NCI-H524 treated with DMSO at 0.1 percent for 48 hours (cell line): Measurements from ENCODE around the gene TMEM86B.
A peak's percentile ranks its signal among the peaks of the same experiment; 100 is the strongest.

ENCODE experiments used
- DNase-seq: peaks from one replicate; lab custom pipeline; 2025; lab: John Stamatoyannopoulos, UW

The TMEM86B gene

GRCh38 chr19:55228403-55229031 lies at the start of gene TMEM86B:
TSS of gene TMEM86B (minus strand) at chr19:55228763. CDS start at chr19:55228741, 22 bp downstream.
- DNase-seq, result no peak

DNA sequence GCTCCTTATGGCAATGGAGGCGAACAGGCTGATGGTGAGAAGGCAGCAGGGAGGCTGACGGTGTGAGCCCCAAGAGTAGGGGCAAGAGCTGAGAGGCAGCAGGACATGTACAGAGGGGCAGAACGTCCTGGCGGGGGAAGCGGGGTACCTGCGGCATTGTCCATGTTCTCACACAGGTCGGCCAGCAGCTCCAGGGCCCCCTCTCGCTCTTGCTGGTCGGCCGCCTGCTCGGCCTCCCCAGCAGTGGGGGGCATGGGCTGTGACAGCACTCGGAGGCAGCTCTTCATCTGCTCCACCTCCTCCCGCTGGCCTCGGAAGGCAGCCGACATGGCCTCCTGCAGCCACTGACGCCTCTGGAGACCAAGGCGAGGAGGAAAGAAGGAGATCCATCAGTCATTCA lies 48.9 kb upstream of the TMEM86B start:
- DNase-seq, result no peak

- DNase-seq, result no peak
Measured at GRCh38 chr19:55276720-55277430, 48.3 kb upstream of the TMEM86B start.

GRCh38 chr19:55275851-55276719 lies 47.5 kb upstream of the TMEM86B start:
- DNase-seq, result no peak

DNA sequence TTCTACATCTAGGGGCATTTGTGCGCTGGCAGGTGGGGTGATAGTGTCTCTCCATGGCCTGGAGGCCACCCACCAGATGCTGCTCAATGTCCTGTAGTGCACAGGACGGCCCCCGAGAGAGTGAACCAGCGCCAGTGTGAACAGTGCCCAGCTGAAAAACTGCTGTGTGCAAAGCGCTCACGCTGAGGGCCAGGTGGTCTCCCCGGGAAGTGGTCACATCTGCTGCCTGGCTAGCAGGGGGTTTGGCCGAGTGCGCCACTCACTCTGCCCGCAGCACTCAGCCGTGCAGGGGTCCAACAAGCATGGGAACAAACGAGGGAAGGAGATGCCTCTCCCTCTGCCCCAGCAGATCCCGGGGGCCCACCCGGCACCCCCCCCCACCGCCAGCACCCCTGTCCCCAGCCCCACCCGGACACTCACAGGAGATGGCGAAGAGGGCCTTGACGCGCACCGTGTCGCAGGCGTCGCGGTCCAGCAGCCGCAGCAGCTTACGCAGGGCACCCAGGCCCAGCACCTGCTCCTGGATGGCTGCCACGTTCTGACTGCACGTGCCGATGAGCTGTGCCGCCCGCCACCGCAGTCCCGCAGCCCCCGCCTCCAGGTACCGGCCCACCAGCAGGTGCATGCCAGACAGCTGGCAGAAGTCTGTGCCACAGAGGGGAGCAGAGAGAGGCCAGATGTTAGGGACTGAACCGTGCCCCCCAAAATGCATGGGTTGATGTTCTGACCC lies 45.6 kb upstream of the TMEM86B start:
- no peak for DNase-seq

- no peak for DNase-seq
Measured at GRCh38 chr19:55272142-55272541, 43.6 kb upstream of the TMEM86B start.

- no peak for DNase-seq
Measured at GRCh38 chr19:55270172-55270942, 41.8 kb upstream of the TMEM86B start.

DNA sequence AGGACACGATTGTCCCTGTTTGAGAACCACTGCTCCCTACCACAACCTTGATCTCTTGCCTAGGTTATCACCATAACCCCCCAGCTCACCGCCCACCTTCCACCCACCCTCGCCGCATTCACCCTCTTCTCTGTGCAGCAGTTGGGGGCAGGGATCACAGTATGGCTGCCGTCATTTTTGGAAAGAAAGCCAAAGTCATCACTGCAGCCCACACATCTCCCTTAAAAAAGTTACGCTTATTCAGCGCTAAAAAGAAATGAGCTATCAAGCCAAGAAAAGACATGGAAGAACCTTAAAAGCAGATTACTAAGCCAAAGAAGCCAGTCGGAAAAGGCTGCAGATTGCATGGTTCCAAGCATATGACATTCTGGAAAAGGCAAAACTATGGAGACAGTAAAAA lies 40.7 kb upstream of the TMEM86B start:
- DNase-seq, result no peak

DNA sequence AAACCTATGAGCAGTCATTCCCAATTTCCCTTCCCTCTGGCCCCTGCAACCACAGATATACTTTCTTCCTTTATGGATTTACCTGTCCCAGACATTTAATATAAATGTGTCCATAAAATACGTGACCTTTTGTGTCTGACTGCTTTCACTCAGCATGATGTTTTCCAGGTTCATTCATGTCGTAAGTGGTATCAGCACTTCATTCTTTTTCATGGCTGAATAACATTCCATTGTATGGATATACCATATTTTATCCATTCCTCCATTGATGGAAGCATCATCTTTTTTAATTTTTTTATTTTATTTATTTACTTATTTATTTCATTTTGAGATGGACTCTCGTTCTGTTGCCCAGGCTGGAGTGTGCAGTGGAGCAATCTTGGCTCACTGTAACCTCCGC lies 38.3 kb upstream of the TMEM86B start:
- no peak for DNase-seq

DNA sequence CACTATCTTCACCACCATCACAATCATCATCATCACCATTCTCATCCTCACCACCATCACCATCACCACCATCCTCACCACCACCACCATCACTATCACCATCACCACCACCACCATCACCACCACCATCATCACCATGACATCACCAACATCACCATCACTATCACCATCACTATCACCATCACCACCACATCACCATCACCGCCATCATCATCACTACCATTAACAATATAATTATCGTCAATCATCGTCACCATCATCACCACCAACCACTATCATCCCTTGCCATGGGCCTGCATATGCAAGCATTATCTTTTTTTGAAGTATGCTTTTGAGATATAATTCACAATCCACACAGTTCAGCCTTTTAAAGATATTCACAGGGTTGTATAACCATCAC lies 37.8 kb upstream of the TMEM86B start:
- no peak for DNase-seq

DNA sequence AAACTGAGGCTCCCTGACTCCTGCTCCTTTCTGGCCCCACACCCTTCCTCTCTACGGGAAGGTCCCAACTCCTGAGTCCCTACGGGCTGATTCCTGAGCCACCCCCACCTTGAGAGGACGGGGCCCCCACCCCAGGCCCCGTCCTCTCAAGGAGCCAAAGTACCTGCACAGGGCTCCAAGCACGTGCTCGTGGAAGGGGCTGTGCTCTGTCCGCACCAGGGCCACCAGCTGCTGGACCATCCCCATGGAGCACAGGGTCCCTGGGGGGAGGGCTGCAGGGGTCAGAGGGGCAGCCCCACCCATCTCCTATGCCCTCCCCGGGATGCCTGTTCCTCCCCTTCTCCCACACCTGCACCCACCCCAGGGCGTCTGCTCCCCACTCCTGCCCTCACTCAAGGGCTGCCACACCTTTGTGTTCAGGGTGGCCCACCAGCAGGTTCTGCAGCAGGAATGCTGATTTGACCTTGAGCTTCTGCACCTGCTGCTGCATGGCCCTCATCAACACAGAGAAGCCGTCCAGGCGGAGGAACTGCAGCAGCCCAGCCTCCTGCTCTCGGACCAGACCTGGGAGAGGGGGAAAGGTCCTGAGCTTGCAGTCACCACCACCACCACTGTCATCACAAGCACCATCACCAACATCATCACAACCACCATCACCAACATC lies 37.3 kb upstream of the TMEM86B start:
- DNase-seq, result no peak

DNA sequence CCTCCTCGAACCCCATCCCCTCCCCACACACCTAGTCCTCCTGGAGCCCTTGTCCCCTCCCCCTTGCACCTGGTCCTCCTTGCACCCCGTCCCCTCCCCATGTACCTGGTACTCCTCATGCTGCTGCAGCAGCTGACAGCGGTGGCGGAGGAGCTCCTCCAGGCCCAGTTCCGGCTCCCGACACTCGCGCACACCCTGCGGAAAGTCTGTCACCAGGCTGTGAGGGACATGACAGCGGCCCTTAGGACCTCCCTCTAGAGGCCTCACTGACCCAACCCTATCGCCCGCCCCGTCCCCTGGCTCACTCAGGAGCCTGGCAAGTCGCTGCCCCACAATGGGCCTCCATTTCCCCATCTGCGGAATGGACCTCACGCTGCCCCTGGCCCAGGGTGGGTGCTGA lies 36.6 kb upstream of the TMEM86B start:
- DNase-seq, result no peak

DNA sequence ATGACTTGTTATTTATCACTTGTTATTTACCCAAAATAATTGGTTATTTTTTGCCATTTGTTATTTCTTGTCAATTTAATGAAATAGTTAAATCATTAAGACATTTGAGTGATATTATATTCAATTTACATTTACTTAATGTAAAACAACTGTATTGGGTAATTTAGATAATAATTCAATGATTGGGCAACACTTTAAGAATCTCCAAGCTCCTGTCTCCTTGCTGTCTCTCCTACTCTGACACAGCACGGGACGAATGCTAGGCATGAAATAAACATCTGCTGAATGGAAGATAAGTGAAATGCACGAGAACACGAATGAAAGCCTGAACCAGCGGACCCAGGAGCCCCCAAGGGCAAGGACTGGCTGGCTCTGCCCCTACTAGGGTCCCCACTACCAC lies 36.0 kb upstream of the TMEM86B start:
- no peak for DNase-seq

- DNase-seq, result no peak
Measured at GRCh38 chr19:55262359-55262758, 33.8 kb upstream of the TMEM86B start.

DNA sequence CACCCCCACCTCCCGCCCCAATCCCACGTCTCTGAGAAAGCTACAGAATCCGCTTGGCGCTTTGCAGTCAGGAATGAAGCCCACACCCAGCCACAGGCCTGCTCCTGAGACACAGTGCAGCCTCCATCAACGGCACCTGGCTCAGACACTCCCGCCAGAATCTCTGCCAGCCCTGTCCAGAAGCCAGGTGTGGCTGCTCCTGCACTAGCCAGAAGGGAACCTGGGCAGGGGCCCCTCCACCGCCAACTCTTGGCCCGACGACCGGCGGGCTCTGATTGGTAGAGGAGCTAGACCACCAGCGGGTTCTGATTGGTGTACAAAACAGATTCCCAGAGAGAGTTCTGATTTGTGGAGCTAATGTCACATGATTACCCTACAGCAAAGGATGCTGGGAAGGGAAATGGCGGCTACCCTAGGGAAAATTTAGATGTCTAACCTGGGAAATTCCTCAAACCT lies 33.1 kb upstream of the TMEM86B start:
- DNase-seq, result peak; percentile 65

- DNase-seq, result no peak
Measured at GRCh38 chr19:55259540-55260210, 31.1 kb upstream of the TMEM86B start.

GRCh38 chr19:55258828-55259539 lies 30.4 kb upstream of the TMEM86B start, which contains the start of gene PPP6R1:
TSS of gene PPP6R1 (minus strand) at chr19:55259017. CDS start at chr19:55247103, 11,914 bp downstream.
- peak; percentile 98 for DNase-seq

DNA sequence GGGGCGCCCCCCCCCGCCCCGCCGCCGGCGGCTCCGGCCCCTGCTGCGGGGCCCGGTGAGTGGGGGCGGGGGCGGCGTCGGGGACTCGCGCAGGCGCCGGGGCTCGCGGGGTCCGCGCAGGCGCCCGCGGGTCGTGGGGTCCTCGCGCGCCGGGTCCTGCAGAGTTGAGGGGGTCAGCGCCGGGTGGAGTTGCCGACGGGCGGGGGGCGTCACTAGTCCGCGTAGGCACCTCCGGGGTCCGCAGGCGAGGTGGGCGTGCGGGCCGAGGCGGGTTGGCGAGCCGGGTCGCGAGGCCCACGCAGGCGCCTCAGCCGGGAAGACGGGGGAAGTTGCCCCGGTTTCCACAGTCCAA lies 29.9 kb upstream of the TMEM86B start:
- no peak for DNase-seq
